Measurements from ENCODE around the gene SFN.
A peak's percentile ranks its signal among the peaks of the same experiment; 100 is the strongest.

The SFN gene

DNA sequence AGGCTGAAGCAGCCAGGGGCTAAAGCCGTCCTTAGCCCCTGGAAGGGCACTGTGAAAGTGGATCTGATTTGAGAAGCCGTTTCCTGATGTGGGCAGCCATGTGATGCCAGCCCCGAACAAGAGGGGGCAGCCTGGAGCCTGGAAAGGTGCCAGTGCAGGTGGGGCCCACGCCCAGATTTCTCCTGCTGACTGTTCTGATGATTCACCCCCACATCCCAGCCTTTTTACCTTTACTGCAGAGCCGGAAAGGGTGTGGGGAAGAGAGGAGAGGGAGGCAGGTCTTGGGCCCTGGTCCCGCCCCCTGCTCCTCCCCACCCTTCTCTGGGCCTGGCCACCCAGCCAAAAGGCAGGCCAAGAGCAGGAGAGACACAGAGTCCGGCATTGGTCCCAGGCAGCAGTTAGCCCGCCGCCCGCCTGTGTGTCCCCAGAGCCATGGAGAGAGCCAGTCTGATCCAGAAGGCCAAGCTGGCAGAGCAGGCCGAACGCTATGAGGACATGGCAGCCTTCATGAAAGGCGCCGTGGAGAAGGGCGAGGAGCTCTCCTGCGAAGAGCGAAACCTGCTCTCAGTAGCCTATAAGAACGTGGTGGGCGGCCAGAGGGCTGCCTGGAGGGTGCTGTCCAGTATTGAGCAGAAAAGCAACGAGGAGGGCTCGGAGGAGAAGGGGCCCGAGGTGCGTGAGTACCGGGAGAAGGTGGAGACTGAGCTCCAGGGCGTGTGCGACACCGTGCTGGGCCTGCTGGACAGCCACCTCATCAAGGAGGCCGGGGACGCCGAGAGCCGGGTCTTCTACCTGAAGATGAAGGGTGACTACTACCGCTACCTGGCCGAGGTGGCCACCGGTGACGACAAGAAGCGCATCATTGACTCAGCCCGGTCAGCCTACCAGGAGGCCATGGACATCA, at the start of gene SFN:
TSS of gene SFN (plus strand) at position 369 of the 904 bp plus-strand sequence. CDS start at position 433, 64 bp downstream.
- no peaks in the 10 kb centered on the region for H3K9me3 ChIP-seq (ENCODE audit: low read length)
- H3K4me3 ChIP-seq (ENCODE audit: low read length) = peak within 1 kb of the TSS; percentile 74
- H3K27me3 ChIP-seq (ENCODE audit: insufficient read depth, low read length) = no peaks in the 10 kb centered on the region
- no peaks in the 10 kb centered on the region for H3K36me3 ChIP-seq (ENCODE audit: insufficient read depth, low read length)
- H3K4me1 ChIP-seq (ENCODE audit: insufficient read depth, low read length) = peaks cover 9% of the 10 kb centered on the region
- peak within 1 kb of the TSS; percentile 66 for H2AFZ ChIP-seq (ENCODE audit: low read depth, low read length)

DNA sequence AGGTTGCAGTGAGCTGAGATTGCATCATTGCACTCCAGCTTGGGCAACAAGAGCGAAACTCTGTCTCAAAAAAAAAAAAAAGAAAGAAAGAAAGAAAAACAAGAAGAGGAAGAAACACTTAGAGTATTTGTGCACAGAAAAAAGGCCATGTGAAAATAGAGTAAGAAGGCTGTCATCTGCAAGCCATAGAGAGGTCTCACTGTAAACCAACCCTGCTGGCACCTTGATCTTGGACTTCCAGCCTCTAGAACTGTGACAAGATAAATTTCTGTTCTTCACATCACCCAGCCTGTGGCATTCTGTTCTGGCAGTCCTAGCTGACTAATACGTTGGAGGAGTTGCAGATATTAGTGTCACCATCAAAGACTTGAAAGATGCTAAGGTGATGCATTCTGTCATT, 48.6 kb upstream of the SFN start:
- Histone ChIP-seq H3K36me3 (ENCODE audit: insufficient read depth, low read length) (no peaks in the 10 kb centered on the region), H2AFZ (ENCODE audit: low read depth, low read length) (no peak overlapping the region), H3K4me1 (ENCODE audit: insufficient read depth, low read length) (no peaks in the 10 kb centered on the region), H3K27me3 (ENCODE audit: insufficient read depth, low read length) (no peaks in the 10 kb centered on the region), H3K4me3 (ENCODE audit: low read length) (no peak overlapping the region), H3K9me3 (ENCODE audit: low read length) (peaks cover 2% of the 10 kb centered on the region)

DNA sequence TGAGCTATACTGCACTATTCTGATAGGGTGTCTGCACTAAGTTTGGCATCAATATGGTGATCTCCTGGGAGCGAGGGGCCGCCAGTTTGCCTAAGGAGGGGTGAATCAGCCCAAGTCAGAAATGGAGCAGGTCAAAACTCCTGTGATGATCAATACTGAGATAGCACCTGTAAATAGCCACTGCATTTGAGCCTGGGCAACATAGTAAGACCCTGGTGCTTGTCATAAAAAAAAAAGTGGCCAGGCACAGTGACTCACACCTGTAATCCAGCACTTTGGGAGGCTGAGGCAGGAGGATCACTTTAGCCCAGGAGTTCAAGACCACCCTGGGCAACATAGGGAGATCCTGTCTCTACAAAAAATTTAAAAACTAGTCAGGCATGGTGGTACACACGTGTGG, 48.1 kb upstream of the SFN start:
- no peak overlapping the region for H2AFZ ChIP-seq (ENCODE audit: low read depth, low read length)
- no peak overlapping the region for H3K4me3 ChIP-seq (ENCODE audit: low read length)
- H3K27me3 ChIP-seq (ENCODE audit: insufficient read depth, low read length) = no peaks in the 10 kb centered on the region
- H3K36me3 ChIP-seq (ENCODE audit: insufficient read depth, low read length) = no peaks in the 10 kb centered on the region
- H3K4me1 ChIP-seq (ENCODE audit: insufficient read depth, low read length) = no peaks in the 10 kb centered on the region
- H3K9me3 ChIP-seq (ENCODE audit: low read length) = peaks cover 2% of the 10 kb centered on the region

DNA sequence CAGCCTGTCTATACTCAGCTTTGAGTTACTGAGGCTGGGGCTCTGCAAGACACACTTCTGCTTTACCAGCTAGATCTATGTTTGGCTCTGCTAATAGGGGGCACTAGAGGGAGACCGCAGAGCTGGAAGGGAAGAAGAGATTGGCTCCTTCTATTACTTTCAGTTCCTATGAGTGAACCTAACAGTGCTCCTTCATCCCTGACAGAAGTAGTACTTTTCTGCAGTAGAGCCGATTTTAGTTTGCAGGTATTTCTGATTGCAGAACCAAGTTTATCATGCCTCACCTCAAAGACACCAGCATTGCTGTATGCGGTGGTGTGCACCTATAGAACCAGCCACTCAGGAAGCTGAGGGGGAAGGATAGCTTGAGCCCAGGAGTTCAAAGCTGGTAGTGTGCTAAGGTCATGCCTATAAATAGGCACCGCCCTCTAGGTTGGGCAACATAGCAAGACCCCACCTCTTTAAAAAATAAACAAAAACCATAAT, 42.1 kb upstream of the SFN start:
- Histone ChIP-seq H2AFZ (ENCODE audit: low read depth, low read length) (no peak overlapping the region), H3K4me1 (ENCODE audit: insufficient read depth, low read length) (no peaks in the 10 kb centered on the region), H3K27me3 (ENCODE audit: insufficient read depth, low read length) (no peaks in the 10 kb centered on the region)

DNA sequence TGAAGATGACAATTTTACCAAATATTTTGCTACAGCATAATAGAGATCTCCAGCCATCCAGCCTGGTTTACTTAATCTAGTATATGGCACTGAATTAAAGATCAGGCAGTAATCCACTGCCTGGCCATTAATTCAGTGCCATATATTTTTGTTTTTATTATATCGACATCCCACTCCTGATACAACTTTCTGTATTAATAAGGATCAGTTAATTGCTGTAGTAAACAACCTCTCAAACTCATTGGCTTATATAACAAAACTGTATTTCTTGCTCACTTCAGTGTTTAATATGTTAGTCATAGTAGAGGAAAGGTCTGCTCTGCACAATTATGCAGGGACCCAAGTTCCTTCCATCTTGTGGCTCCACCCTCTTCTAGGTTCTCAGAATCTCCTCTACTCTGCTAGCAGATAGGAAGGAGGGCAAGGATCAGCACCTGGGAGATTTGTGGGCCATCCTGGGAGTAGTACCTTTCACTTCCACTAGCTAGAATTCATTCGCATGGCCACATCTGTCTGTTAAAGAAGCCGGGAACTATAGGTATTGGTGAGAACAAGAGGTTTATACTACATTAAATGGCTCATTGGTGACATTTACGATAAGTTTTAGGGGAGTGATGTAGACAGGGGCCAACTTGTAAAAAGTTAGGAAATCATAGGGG, 40.1 kb upstream of the SFN start:
- Histone ChIP-seq H3K36me3 (ENCODE audit: insufficient read depth, low read length) (no peaks in the 10 kb centered on the region), H2AFZ (ENCODE audit: low read depth, low read length) (no peak overlapping the region), H3K4me3 (ENCODE audit: low read length) (no peak overlapping the region), H3K4me1 (ENCODE audit: insufficient read depth, low read length) (peaks cover 10% of the 10 kb centered on the region), H3K27me3 (ENCODE audit: insufficient read depth, low read length) (no peaks in the 10 kb centered on the region), H3K9me3 (ENCODE audit: low read length) (peaks cover 2% of the 10 kb centered on the region)

More for the DNA sequence above, 42.1 kb upstream of the SFN start:
- Histone ChIP-seq H3K4me3 (ENCODE audit: low read length) (no peak overlapping the region), H3K9me3 (ENCODE audit: low read length) (peaks cover 4% of the 10 kb centered on the region), H3K36me3 (ENCODE audit: insufficient read depth, low read length) (no peaks in the 10 kb centered on the region)

GRCh38 chr1:26824731-26825130, 38.2 kb upstream of the SFN start:
- peaks cover 10% of the 10 kb centered on the region for H3K36me3 ChIP-seq (ENCODE audit: insufficient read depth, low read length)
- H3K27me3 ChIP-seq (ENCODE audit: insufficient read depth, low read length) = no peaks in the 10 kb centered on the region
- peaks cover 17% of the 10 kb centered on the region for H3K4me1 ChIP-seq (ENCODE audit: insufficient read depth, low read length)
- no peak overlapping the region for H3K4me3 ChIP-seq (ENCODE audit: low read length)
- H3K9me3 ChIP-seq (ENCODE audit: low read length) = peaks cover 2% of the 10 kb centered on the region
- H2AFZ ChIP-seq (ENCODE audit: low read depth, low read length) = no peak overlapping the region

DNA sequence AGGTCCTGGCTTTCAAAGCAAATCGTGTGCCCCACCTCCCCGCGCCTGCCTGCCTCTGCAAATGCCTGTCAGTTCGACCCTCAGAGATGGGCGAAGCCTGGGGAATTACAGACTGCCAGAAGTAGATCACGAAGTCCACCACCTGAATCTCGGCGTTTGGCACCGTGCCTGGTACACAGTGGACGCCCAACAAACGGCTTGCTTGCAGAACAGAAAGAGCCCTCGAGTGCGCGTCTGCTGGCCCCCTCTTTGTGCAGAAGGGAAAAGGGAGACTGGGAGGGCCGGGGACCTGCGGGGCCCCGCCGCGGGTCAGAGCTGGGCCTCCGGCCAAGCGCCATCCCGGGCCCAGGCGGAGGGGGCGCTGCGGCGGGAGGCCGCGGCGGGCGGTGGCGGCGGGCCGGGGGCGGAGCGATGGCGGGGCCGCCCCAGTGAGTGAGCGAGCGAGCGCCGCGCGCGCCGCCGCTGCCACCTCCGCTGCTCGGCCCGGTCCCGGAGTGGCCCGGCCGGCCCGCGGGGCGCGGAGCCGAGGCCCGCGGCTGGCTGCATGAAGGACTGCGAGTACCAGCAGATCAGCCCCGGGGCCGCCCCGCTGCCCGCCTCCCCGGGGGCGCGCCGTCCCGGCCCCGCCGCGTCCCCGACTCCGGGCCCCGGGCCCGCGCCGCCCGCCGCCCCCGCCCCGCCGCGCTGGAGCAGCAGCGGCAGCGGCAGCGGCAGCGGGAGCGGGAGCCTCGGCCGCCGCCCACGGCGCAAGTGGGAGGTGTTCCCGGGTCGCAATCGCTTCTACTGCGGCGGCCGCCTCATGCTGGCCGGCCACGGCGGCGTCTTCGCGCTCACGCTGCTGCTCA, 36.5 kb upstream of the SFN start, which contains the start of gene ZDHHC18:
TSS of gene ZDHHC18 (plus strand) at position 428 of the 845 bp plus-strand sequence. CDS start at position 545, 117 bp downstream.
- peaks cover 17% of the 10 kb centered on the region for H3K4me1 ChIP-seq (ENCODE audit: insufficient read depth, low read length)
- H3K9me3 ChIP-seq (ENCODE audit: low read length) = no peaks in the 10 kb centered on the region
- peak within 1 kb of the TSS; percentile 96 for H2AFZ ChIP-seq (ENCODE audit: low read depth, low read length)
- no peaks in the 10 kb centered on the region for H3K27me3 ChIP-seq (ENCODE audit: insufficient read depth, low read length)
- peak within 1 kb of the TSS; percentile 78 for H3K4me3 ChIP-seq (ENCODE audit: low read length)
- H3K36me3 ChIP-seq (ENCODE audit: insufficient read depth, low read length) = peaks cover 14% of the 10 kb centered on the region

DNA sequence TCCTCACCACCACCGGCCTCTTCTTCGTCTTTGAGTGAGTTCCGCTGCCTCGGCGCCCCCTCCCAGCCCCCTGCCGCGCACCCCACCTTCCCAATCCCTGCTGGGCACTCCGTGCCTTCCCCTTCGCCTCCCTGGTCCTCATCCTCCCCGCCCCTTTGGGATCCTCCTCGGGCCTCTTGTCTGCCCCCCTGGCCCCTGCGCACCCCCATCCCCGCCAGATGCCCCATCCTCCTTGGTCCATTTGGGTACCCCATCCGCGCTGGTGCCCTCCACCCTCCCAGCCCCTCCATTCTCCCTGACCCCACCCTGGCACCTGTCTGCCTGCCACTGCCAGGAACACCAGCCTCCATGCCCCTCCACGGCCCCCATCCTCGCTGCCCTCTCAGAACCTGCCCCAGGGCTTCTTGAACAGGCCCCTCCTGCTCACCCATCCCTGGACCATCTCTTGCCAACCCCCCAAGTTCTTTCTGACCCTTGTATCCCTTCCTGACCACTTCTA, 35.8 kb upstream of the SFN start:
- H3K4me1 ChIP-seq (ENCODE audit: insufficient read depth, low read length) = peaks cover 17% of the 10 kb centered on the region
- H3K4me3 ChIP-seq (ENCODE audit: low read length) = peak overlapping the region; percentile 78
- H3K27me3 ChIP-seq (ENCODE audit: insufficient read depth, low read length) = no peaks in the 10 kb centered on the region
- H3K36me3 ChIP-seq (ENCODE audit: insufficient read depth, low read length) = peaks cover 21% of the 10 kb centered on the region
- no peaks in the 10 kb centered on the region for H3K9me3 ChIP-seq (ENCODE audit: low read length)
- H2AFZ ChIP-seq (ENCODE audit: low read depth, low read length) = no peak overlapping the region

- no peaks in the 10 kb centered on the region for H3K27me3 ChIP-seq (ENCODE audit: insufficient read depth, low read length)
- peaks cover 25% of the 10 kb centered on the region for H3K36me3 ChIP-seq (ENCODE audit: insufficient read depth, low read length)
- H3K4me3 ChIP-seq (ENCODE audit: low read length) = peak overlapping the region; percentile 78
- H3K9me3 ChIP-seq (ENCODE audit: low read length) = no peaks in the 10 kb centered on the region
- no peak overlapping the region for H2AFZ ChIP-seq (ENCODE audit: low read depth, low read length)
- peaks cover 17% of the 10 kb centered on the region for H3K4me1 ChIP-seq (ENCODE audit: insufficient read depth, low read length)
Observed at GRCh38 chr1:26827663-26828062, 35.3 kb upstream of the SFN start.

- H3K36me3 ChIP-seq (ENCODE audit: insufficient read depth, low read length) = peaks cover 33% of the 10 kb centered on the region
- H3K4me1 ChIP-seq (ENCODE audit: insufficient read depth, low read length) = peaks cover 17% of the 10 kb centered on the region
- no peaks in the 10 kb centered on the region for H3K9me3 ChIP-seq (ENCODE audit: low read length)
- no peak overlapping the region for H2AFZ ChIP-seq (ENCODE audit: low read depth, low read length)
- H3K27me3 ChIP-seq (ENCODE audit: insufficient read depth, low read length) = no peaks in the 10 kb centered on the region
- H3K4me3 ChIP-seq (ENCODE audit: low read length) = no peak overlapping the region
Observed at GRCh38 chr1:26828411-26828991, 34.4 kb upstream of the SFN start.

GRCh38 chr1:26829184-26829911, 33.6 kb upstream of the SFN start:
- Histone ChIP-seq H3K9me3 (ENCODE audit: low read length) (no peaks in the 10 kb centered on the region), H3K27me3 (ENCODE audit: insufficient read depth, low read length) (no peaks in the 10 kb centered on the region), H3K4me1 (ENCODE audit: insufficient read depth, low read length) (peaks cover 17% of the 10 kb centered on the region), H2AFZ (ENCODE audit: low read depth, low read length) (no peak overlapping the region), H3K4me3 (ENCODE audit: low read length) (no peak overlapping the region), H3K36me3 (ENCODE audit: insufficient read depth, low read length) (peaks cover 42% of the 10 kb centered on the region)

DNA sequence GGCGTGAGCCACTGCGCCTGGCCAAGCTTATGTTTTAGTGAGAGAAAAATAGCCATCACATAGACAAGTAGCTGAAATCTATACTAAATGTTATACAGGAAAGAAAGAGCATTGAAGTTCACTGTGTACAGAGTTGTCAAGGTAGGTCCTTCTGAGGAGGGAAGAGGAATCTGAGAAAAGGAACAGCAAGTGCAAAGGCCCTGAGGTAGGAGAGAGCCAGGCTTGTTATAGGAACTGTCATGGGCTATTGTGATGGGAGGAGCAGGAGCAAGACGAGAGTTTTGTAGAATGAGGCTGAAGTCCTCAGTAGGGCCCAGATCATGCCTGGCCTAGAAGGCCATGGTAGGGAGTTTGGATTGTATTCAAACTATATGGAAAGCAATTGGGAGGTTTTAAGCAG, 31.9 kb upstream of the SFN start:
- Histone ChIP-seq H3K4me3 (ENCODE audit: low read length) (no peak overlapping the region), H2AFZ (ENCODE audit: low read depth, low read length) (no peak overlapping the region), H3K4me1 (ENCODE audit: insufficient read depth, low read length) (peaks cover 16% of the 10 kb centered on the region), H3K27me3 (ENCODE audit: insufficient read depth, low read length) (no peaks in the 10 kb centered on the region), H3K36me3 (ENCODE audit: insufficient read depth, low read length) (peaks cover 56% of the 10 kb centered on the region), H3K9me3 (ENCODE audit: low read length) (no peaks in the 10 kb centered on the region)

Measured in neuron (in vitro differentiated cells).